Cardiac fibroblast (primary cell): ENCODE data around the gene PAX8.
A peak's percentile ranks its signal among the peaks of the same experiment; 100 is the strongest.
"Not testable (repeated sequence)": the region's sequence is repeated elsewhere in the genome, so short reads cannot be mapped to it uniquely, and the experiment has no call there.

Experiments used
- DNase-seq, 2 donors: peaks; one replicate each; pipeline versions ENCODE4 v3.0.0 to v3.0.0-alpha.2; 2010; ENCODE audit warnings: low read depth in 2 of 2
- H3K4me3 ChIP-seq, 2 donors: replicated peaks in 1 of 2; 1 replicate in 1 of 2; 2 replicates in 1 of 2; pipeline ENCODE4 v1.5.1; 2011; ENCODE audit warnings: low read depth in 2 of 2, low read length in 2 of 2, mild to moderate bottlenecking in 2 of 2, moderate library complexity in 1 of 2
- CTCF ChIP-seq: IDR thresholded peaks from one replicate; pipeline ENCODE4 v1.5.1; 2011; ENCODE audit warnings: low read depth, mild to moderate bottlenecking, low read length, inconsistent platforms

PAX8 gene

GRCh38 chr2:113309655-113310387 lies 31.1 kb upstream of the PAX8 start:
- no peak overlapping the region for H3K4me3 ChIP-seq
- TF ChIP-seq CTCF: no peak
- DNase-seq: peak in 1 of 2 donors; percentile 18

- H3K4me3 ChIP-seq, DNase-seq: not testable (repeated sequence)
Observed at GRCh38 chr2:113308784-113309183, 30.1 kb upstream of the PAX8 start.

GRCh38 chr2:113306207-113306606 lies 27.5 kb upstream of the PAX8 start:
- not testable (repeated sequence) for H3K4me3 ChIP-seq, DNase-seq

- not testable (repeated sequence) for H3K4me3 ChIP-seq, DNase-seq
Observed at GRCh38 chr2:113305749-113306148, 27.0 kb upstream of the PAX8 start.

GRCh38 chr2:113305146-113305545 lies 26.4 kb upstream of the PAX8 start:
- no peak for TF ChIP-seq CTCF
- H3K4me3 ChIP-seq: no peak overlapping the region

GRCh38 chr2:113304702-113305101 lies 26.0 kb upstream of the PAX8 start:
- no peak for DNase-seq
- H3K4me3 ChIP-seq: no peak overlapping the region
- no peak for TF ChIP-seq CTCF

More at GRCh38 chr2:113305146-113305545, 26.4 kb upstream of the PAX8 start:
- DNase-seq: no peak

- not testable (repeated sequence) for H3K4me3 ChIP-seq, DNase-seq
Observed at GRCh38 chr2:113302216-113302980, 23.7 kb upstream of the PAX8 start.

GRCh38 chr2:113300281-113300680 lies 21.6 kb upstream of the PAX8 start:
- DNase-seq: no peak
- H3K4me3 ChIP-seq: no peak overlapping the region
- no peak for TF ChIP-seq CTCF

GRCh38 chr2:113298176-113298575 lies 19.5 kb upstream of the PAX8 start:
- TF ChIP-seq CTCF: no peak
- DNase-seq: no peak
- no peak overlapping the region for H3K4me3 ChIP-seq
